K562 (cell line): ENCODE data around the gene TSTD2. TPM values are rescaled to one million over a fixed set of nuclear protein-coding genes. Genes with fewer than 3 reads are reported as not detected.

Experiments used
- BRD4 ChIP-seq: fragments of 200-600 bp; sonication (generic); IDR thresholded peaks from 2 replicates; pipeline ENCODE4 v1.6.1; 2017; ENCODE audit warnings: inconsistent platforms
- CBX1 ChIP-seq: sonication (generic); IDR thresholded peaks from 2 replicates; pipeline ENCODE4 v1.6.1; 2016; ENCODE audit warnings: antibody characterized with exemption, low read depth, mild to moderate bottlenecking
- EGR1 ChIP-seq: fragments of 450-650 bp; conservative IDR thresholded peaks from 2 replicates; pipeline ENCODE4 v1.6.1; 2017; ENCODE audit warnings: mild to moderate bottlenecking
- EP300 ChIP-seq: IDR thresholded peaks from 2 replicates; pipeline ENCODE4 v1.6.1; 2012; ENCODE audit warnings: low read length, improper control_type of control experiment
- FOS ChIP-seq: IDR thresholded peaks from 3 replicates; pipeline ENCODE4 v1.6.1; 2011; ENCODE audit not compliant: insufficient read length; ENCODE audit errors: extremely low read depth
- HDAC3 ChIP-seq: fragments of 450-650 bp; IDR thresholded peaks from 2 replicates; pipeline ENCODE4 v1.6.1; 2018; ENCODE audit warnings: borderline replicate concordance, mild to moderate bottlenecking, moderate library complexity; ENCODE audit not compliant: partially characterized antibody
- JUNB ChIP-seq: fragments of 450-650 bp; formaldehyde crosslinking; conservative IDR thresholded peaks from 2 replicates; pipeline ENCODE4 v1.4.0; 2020; ENCODE audit warnings: mild to moderate bottlenecking
- NCOA1 ChIP-seq: fragments of 450-650 bp; IDR thresholded peaks from 2 replicates; pipeline ENCODE4 v1.6.1; 2016; ENCODE audit warnings: low read depth
- SAFB2 ChIP-seq: fragments of 200-400 bp; formaldehyde crosslinking; IDR thresholded peaks from 2 replicates; pipeline ENCODE4 v1.6.1; 2018; ENCODE audit warnings: borderline replicate concordance, low read length, low read depth, moderate library complexity; ENCODE audit not compliant: severe bottlenecking
- SIN3A ChIP-seq, 2 experiments: fragments of 150-350 bp in 1 of 2; IDR thresholded peaks; 2 replicates each; pipeline ENCODE4 v1.6.1; 2011 to 2016; ENCODE audit warnings: borderline replicate concordance in 2 of 2, low read depth in 2 of 2, low read length in 2 of 2, mild to moderate bottlenecking in 2 of 2, moderate library complexity in 2 of 2; ENCODE audit not compliant: control insufficient read depth in 1 of 2
- ZNF121 ChIP-seq: sonication (generic); formaldehyde crosslinking; conservative IDR thresholded peaks from 2 replicates; pipeline ENCODE4 v1.8.0; 2022; ENCODE audit warnings: missing genetic modification reagents
- ZNF384 ChIP-seq: IDR thresholded peaks from 2 replicates; pipeline ENCODE4 v1.6.1; 2012; ENCODE audit warnings: low read depth, low read length, improper control_type of control experiment
- ZNF589 ChIP-seq: fragments of 200-800 bp; sonication (Bioruptor generic); IDR thresholded peaks from 2 replicates; pipeline ENCODE4 v1.6.1; 2016; ENCODE audit warnings: low read depth, missing genetic modification characterization, missing compliant biosample characterization
- ZNF764 ChIP-seq: fragments of 250-450 bp; sonication (Bioruptor Pico); IDR thresholded peaks from 2 replicates; pipeline ENCODE4 v1.4.0; 2020; ENCODE audit warnings: low read depth, mild to moderate bottlenecking, moderate library complexity
- ZNF778 ChIP-seq: fragments of 450-650 bp; formaldehyde crosslinking; IDR thresholded peaks from 2 replicates; pipeline ENCODE4 v1.4.0; 2020; ENCODE audit warnings: mild to moderate bottlenecking, moderate library complexity
- polyA plus RNA-seq, 8 experiments: library from polyadenylated mRNA; depleted of rRNA in 4 of 8; stranded (reverse) in 5 of 8; unstranded in 3 of 8; fragments of >200 nt; fragmentation: Nextera tagmentation in 2 of 8; fragmentation: Illumina TruSeq in 1 of 8; extraction: Ambion mirVana in 2 of 8; extraction: Trizol in 1 of 8; gene quantifications; 2 replicates each; pipeline versions ENCODE4 v1.2.1 to v1.2.3, GENCODE V29; 2011 to 2014; ENCODE audit warnings: inconsistent platforms in 1 of 8, missing spikeins in 1 of 8
- total RNA-seq, 7 experiments: library from RNA; depleted of rRNA in 6 of 7; stranded (reverse); fragments of >200 nt in 6 of 7; fragmentation: Illumina TruSeq in 2 of 7; extraction: Trizol in 2 of 7; gene quantifications; 2 replicates each; pipeline versions ENCODE4 v1.2.1 to v1.2.3, GENCODE V29; 2011 to 2021; ENCODE audit warnings: low replicate concordance in 1 of 7
- TF ChIP-seq, protein P1 (sequence below): fragments of 250-450 bp; sonication (Bioruptor Pico); IDR thresholded peaks from 2 replicates; pipeline ENCODE4 v1.5.0; 2022; ENCODE audit warnings: mild to moderate bottlenecking
- TF ChIP-seq, protein P2 (sequence below): fragments of 250-450 bp; sonication (Bioruptor Pico); IDR thresholded peaks from 2 replicates; pipeline ENCODE4 v1.9.0; 2021; ENCODE audit warnings: mild to moderate bottlenecking, inconsistent platforms
- TF ChIP-seq, protein P3 (sequence below): sonication (generic); formaldehyde crosslinking; IDR thresholded peaks from 2 replicates; pipeline ENCODE4 v1.8.0; 2022; ENCODE audit warnings: mild to moderate bottlenecking, missing genetic modification reagents
- TF ChIP-seq, protein P4 (sequence below): sonication (generic); formaldehyde crosslinking; IDR thresholded peaks from 2 replicates; pipeline ENCODE4 v1.8.1; 2022; ENCODE audit warnings: missing genetic modification reagents
- TF ChIP-seq, protein P5 (sequence below): fragments of 450-650 bp; formaldehyde crosslinking; IDR thresholded peaks from 2 replicates; pipeline ENCODE4 v1.4.0; 2022; ENCODE audit warnings: missing genetic modification characterization

TSTD2 gene
- total and polyA plus RNA-seq, 9 of the 15 experiments (the other 6 are each of a cell fraction or from before 2014, with no cell fraction given) = 10.1 to 36.7 (median 19.0) TPM

DNA sequence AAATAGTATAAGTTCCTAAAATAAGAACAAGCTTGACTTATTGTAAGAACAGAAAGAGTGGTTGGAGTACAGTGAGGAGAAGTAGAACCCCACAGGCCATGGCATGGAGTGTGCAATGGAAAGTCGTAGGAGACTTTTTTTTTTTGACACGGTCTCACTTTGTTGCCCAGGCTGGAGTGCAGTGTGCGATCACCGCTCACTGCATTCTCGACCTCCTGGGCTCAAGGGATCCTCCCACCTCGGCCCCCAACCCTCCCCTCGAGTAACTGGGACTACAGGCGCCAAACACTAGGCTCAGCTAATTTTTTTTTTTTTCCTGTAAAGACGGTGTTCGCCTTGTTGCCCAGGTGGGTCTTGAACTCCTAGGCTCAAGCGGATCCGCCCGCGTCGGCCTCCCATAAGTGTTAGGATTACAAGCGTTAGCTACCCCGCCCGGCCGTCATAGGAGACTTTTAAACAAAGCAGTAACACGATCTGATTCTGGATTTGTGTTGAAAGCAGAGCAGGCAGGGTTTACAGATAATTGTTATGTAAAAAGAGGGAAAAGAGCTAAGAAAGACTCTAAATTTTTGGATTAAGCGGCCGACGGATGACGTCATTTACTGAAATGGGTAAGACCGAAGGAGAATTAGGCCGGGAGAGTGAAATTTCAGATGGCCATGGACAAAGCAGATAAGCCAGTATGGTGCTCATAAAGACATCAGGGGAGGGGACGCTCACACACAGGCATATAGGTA lies 752 bp downstream of the TSTD2 start (continued):
- TF ChIP-seq, protein P1, sequence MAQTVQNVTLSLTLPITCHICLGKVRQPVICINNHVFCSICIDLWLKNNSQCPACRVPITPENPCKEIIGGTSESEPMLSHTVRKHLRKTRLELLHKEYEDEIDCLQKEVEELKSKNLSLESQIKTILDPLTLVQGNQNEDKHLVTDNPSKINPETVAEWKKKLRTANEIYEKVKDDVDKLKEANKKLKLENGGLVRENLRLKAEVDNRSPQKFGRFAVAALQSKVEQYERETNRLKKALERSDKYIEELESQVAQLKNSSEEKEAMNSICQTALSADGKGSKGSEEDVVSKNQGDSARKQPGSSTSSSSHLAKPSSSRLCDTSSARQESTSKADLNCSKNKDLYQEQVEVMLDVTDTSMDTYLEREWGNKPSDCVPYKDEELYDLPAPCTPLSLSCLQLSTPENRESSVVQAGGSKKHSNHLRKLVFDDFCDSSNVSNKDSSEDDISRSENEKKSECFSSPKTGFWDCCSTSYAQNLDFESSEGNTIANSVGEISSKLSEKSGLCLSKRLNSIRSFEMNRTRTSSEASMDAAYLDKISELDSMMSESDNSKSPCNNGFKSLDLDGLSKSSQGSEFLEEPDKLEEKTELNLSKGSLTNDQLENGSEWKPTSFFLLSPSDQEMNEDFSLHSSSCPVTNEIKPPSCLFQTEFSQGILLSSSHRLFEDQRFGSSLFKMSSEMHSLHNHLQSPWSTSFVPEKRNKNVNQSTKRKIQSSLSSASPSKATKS (CRISPR knock-in tag) = no peak
- peak; percentile 66 for TF ChIP-seq ZNF589 (CRISPR knock-in tag)
- no peak for TF ChIP-seq ZNF764 (CRISPR knock-in tag)
- TF ChIP-seq, protein P2, sequence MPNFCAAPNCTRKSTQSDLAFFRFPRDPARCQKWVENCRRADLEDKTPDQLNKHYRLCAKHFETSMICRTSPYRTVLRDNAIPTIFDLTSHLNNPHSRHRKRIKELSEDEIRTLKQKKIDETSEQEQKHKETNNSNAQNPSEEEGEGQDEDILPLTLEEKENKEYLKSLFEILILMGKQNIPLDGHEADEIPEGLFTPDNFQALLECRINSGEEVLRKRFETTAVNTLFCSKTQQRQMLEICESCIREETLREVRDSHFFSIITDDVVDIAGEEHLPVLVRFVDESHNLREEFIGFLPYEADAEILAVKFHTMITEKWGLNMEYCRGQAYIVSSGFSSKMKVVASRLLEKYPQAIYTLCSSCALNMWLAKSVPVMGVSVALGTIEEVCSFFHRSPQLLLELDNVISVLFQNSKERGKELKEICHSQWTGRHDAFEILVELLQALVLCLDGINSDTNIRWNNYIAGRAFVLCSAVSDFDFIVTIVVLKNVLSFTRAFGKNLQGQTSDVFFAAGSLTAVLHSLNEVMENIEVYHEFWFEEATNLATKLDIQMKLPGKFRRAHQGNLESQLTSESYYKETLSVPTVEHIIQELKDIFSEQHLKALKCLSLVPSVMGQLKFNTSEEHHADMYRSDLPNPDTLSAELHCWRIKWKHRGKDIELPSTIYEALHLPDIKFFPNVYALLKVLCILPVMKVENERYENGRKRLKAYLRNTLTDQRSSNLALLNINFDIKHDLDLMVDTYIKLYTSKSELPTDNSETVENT = no peak
- TF ChIP-seq NCOA1 = no peak
- TF ChIP-seq, protein P3, sequence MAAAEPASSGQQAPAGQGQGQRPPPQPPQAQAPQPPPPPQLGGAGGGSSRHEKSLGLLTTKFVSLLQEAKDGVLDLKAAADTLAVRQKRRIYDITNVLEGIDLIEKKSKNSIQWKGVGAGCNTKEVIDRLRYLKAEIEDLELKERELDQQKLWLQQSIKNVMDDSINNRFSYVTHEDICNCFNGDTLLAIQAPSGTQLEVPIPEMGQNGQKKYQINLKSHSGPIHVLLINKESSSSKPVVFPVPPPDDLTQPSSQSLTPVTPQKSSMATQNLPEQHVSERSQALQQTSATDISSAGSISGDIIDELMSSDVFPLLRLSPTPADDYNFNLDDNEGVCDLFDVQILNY (CRISPR knock-in tag) = no peak
- TF ChIP-seq, protein P4, sequence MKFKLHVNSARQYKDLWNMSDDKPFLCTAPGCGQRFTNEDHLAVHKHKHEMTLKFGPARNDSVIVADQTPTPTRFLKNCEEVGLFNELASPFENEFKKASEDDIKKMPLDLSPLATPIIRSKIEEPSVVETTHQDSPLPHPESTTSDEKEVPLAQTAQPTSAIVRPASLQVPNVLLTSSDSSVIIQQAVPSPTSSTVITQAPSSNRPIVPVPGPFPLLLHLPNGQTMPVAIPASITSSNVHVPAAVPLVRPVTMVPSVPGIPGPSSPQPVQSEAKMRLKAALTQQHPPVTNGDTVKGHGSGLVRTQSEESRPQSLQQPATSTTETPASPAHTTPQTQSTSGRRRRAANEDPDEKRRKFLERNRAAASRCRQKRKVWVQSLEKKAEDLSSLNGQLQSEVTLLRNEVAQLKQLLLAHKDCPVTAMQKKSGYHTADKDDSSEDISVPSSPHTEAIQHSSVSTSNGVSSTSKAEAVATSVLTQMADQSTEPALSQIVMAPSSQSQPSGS (CRISPR knock-in tag) = peak; percentile 45; the same call in 1 of the 2 replicates
- TF ChIP-seq CBX1 = no peak; the same call in 1 of the 2 replicates
- no peak for TF ChIP-seq SAFB2
- TF ChIP-seq, protein P5, sequence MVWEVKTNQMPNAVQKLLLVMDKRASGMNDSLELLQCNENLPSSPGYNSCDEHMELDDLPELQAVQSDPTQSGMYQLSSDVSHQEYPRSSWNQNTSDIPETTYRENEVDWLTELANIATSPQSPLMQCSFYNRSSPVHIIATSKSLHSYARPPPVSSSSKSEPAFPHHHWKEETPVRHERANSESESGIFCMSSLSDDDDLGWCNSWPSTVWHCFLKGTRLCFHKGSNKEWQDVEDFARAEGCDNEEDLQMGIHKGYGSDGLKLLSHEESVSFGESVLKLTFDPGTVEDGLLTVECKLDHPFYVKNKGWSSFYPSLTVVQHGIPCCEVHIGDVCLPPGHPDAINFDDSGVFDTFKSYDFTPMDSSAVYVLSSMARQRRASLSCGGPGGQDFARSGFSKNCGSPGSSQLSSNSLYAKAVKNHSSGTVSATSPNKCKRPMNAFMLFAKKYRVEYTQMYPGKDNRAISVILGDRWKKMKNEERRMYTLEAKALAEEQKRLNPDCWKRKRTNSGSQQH (CRISPR knock-in tag) = no peak
- peak in 1 of 2 experiments; percentile 54; a peak in 2 of 4 replicates for TF ChIP-seq SIN3A (IDR thresholded peaks at IDR 0.05; ENCODE audit: borderline replicate concordance in 2 of 2, control insufficient read depth in 1 of 2, low read depth in 2 of 2, low read length in 2 of 2)
- no peak for TF ChIP-seq EP300
- peak; percentile 94 for TF ChIP-seq JUNB (CRISPR knock-in tag)
- no peak for TF ChIP-seq FOS
- peak; percentile 74; the same call in 1 of the 2 replicates for TF ChIP-seq BRD4
- peak; percentile 74 for TF ChIP-seq HDAC3
- no peak for TF ChIP-seq EGR1
- TF ChIP-seq ZNF384 = peak; percentile 15; the same call in 1 of the 2 replicates
- TF ChIP-seq ZNF778 (CRISPR knock-in tag) = no peak
- TF ChIP-seq ZNF121 = no peak
